ENCODE data around the gene PIGS. TPM values are rescaled to one million over a fixed set of nuclear protein-coding genes. Genes with fewer than 3 reads are reported as not detected.

Gene PIGS
- total and polyA plus RNA-seq, 2 of the 13 experiments (the other 11 are each of a cell fraction or from before 2014, with no cell fraction given): 31.7 to 42.6 TPM

- WGBS (ENCODE audit: low lambda C conversion rate): 93% methylated on average over 2 of the region's 3 CpGs
- FAIRE-seq (no peak), ATAC-seq (no peak), DNase-seq (ENCODE audit: low spot score) (no peak)
- Histone ChIP-seq H3K4me1 (ENCODE audit: insufficient read depth, low read length) (peaks cover 35% of the 10 kb centered on the region), H3K79me2 (ENCODE audit: insufficient read depth, low read length) (no peaks in the 10 kb centered on the region), H3K9ac (ENCODE audit: insufficient read depth, low read depth, low read length) (no peak overlapping the region), H3K27me3 (ENCODE audit: control insufficient read depth in 1 of 2, insufficient read depth in 2 of 2, low read length in 2 of 2) (no peaks in the 10 kb centered on the region), H3K36me3 (replicated peaks in 1 of 2; ENCODE audit: control insufficient read depth in 1 of 2, insufficient read depth in 2 of 2, low read length in 2 of 2) (peaks cover 19 to 54% of the 10 kb centered on the region in 2 experiments), H3K4me3 (replicated peaks in 1 of 3; ENCODE audit: insufficient read depth in 1 of 3, low read depth in 2 of 3, low read length in 3 of 3) (no peak overlapping the region), H3K9me3 (ENCODE audit: low read length) (no peaks in the 10 kb centered on the region), H3K4me2 (ENCODE audit: low read depth, low read length) (no peak overlapping the region), H3K27ac (ENCODE audit: extremely low read length, insufficient read depth, low read length) (no peak overlapping the region), H4K20me1 (ENCODE audit: insufficient read depth, low read length) (no peaks in the 10 kb centered on the region), H2AFZ (ENCODE audit: low read length) (no peak overlapping the region)
- in situ Hi-C loops (cut with HindIII; ENCODE audit: extremely low pct_ligation_motif_present, low pct_unique_long_range_greater_than_20kb) (no loop called here), intact Hi-C loops (cut with micrococcal nuclease; ENCODE audit: unreplicated experiment) (no loop called here)
- ChIA-PET CTCF (ENCODE audit: low intra/inter-chr PET ratio, low total read pairs) (no interaction called here), POLR2A (no interaction called here)
- BruUV-seq (replicated peaks): no TSS peak
- no peak for TF ChIP-seq EEA1 (CRISPR knock-in tag; IDR thresholded peaks at IDR 0.05; ENCODE audit: borderline replicate concordance)
- TF ChIP-seq, protein P1, sequence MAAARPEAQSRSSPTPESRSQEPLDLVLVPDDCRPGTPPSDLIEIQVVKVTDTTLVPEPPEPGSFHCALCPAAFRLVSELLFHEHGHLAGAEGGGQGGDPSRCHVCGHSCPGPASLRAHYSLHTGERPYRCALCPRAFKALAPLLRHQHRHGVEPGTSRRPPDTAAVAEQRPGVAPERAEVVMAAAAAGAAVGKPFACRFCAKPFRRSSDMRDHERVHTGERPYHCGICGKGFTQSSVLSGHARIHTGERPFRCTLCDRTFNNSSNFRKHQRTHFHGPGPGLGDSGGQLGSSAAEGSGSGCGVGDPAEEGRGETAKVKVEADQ (CRISPR knock-in tag; IDR thresholded peaks at IDR 0.05; ENCODE audit: borderline replicate concordance): no peak
- TF ChIP-seq, protein P2, sequence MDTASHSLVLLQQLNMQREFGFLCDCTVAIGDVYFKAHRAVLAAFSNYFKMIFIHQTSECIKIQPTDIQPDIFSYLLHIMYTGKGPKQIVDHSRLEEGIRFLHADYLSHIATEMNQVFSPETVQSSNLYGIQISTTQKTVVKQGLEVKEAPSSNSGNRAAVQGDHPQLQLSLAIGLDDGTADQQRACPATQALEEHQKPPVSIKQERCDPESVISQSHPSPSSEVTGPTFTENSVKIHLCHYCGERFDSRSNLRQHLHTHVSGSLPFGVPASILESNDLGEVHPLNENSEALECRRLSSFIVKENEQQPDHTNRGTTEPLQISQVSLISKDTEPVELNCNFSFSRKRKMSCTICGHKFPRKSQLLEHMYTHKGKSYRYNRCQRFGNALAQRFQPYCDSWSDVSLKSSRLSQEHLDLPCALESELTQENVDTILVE (CRISPR knock-in tag; IDR thresholded peaks at IDR 0.05): no peak
- TF ChIP-seq, protein P3, sequence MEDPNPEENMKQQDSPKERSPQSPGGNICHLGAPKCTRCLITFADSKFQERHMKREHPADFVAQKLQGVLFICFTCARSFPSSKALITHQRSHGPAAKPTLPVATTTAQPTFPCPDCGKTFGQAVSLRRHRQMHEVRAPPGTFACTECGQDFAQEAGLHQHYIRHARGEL (CRISPR knock-in tag; IDR thresholded peaks at IDR 0.05): no peak
- no peak for TF ChIP-seq ZNF281 (CRISPR knock-in tag; IDR thresholded peaks at IDR 0.05; ENCODE audit: borderline replicate concordance)
- TF ChIP-seq, protein P4, sequence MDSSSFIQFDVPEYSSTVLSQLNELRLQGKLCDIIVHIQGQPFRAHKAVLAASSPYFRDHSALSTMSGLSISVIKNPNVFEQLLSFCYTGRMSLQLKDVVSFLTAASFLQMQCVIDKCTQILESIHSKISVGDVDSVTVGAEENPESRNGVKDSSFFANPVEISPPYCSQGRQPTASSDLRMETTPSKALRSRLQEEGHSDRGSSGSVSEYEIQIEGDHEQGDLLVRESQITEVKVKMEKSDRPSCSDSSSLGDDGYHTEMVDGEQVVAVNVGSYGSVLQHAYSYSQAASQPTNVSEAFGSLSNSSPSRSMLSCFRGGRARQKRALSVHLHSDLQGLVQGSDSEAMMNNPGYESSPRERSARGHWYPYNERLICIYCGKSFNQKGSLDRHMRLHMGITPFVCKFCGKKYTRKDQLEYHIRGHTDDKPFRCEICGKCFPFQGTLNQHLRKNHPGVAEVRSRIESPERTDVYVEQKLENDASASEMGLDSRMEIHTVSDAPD (CRISPR knock-in tag; IDR thresholded peaks at IDR 0.05): no peak
- no peak for TF ChIP-seq SMAD9 (CRISPR knock-in tag; IDR thresholded peaks at IDR 0.05)
- no peak for TF ChIP-seq SP1 (IDR thresholded peaks at IDR 0.05)
- no peak for TF ChIP-seq SP1 (CRISPR knock-in tag; IDR thresholded peaks at IDR 0.05)
- no peak for TF ChIP-seq ZNF264 (CRISPR knock-in tag; IDR thresholded peaks at IDR 0.05)
- TF ChIP-seq RCOR2 (CRISPR knock-in tag; IDR thresholded peaks at IDR 0.05): no peak
- no peak for TF ChIP-seq HOXA3 (CRISPR knock-in tag; IDR thresholded peaks at IDR 0.05)
- TF ChIP-seq ZNF230 (CRISPR knock-in tag; IDR thresholded peaks at IDR 0.05): no peak
- no peak for TF ChIP-seq THYN1 (CRISPR knock-in tag; IDR thresholded peaks at IDR 0.05; ENCODE audit: borderline replicate concordance, low read depth)
- TF ChIP-seq ZFP41 (CRISPR knock-in tag; IDR thresholded peaks at IDR 0.05; ENCODE audit: borderline replicate concordance): no peak
- TF ChIP-seq ZKSCAN8 (CRISPR knock-in tag; IDR thresholded peaks at IDR 0.05; ENCODE audit: borderline replicate concordance): no peak
- no peak for TF ChIP-seq HCFC1 (IDR thresholded peaks at IDR 0.05; ENCODE audit: low read depth, low read length)
- TF ChIP-seq, protein P5, sequence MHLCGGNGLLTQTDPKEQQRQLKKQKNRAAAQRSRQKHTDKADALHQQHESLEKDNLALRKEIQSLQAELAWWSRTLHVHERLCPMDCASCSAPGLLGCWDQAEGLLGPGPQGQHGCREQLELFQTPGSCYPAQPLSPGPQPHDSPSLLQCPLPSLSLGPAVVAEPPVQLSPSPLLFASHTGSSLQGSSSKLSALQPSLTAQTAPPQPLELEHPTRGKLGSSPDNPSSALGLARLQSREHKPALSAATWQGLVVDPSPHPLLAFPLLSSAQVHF (CRISPR knock-in tag; IDR thresholded peaks at IDR 0.05): no peak
Observed at GRCh38 chr17:28555022-28555421, 16.3 kb downstream of the PIGS start.
